GM18517 (cell line): ENCODE results near the gene SRCIN1.
"Not testable (repeated sequence)": the region's sequence is repeated elsewhere in the genome, so short reads cannot be mapped to it uniquely, and the experiment has no call there.

Source experiments
- ATAC-seq: cut with Tn5 transposase; IDR thresholded peaks from one replicate; pipeline ENCODE4 v1.9.1; 2021; ENCODE audit warnings: mild to moderate bottlenecking, moderate library complexity; ENCODE audit not compliant: unreplicated experiment

Gene SRCIN1

DNA sequence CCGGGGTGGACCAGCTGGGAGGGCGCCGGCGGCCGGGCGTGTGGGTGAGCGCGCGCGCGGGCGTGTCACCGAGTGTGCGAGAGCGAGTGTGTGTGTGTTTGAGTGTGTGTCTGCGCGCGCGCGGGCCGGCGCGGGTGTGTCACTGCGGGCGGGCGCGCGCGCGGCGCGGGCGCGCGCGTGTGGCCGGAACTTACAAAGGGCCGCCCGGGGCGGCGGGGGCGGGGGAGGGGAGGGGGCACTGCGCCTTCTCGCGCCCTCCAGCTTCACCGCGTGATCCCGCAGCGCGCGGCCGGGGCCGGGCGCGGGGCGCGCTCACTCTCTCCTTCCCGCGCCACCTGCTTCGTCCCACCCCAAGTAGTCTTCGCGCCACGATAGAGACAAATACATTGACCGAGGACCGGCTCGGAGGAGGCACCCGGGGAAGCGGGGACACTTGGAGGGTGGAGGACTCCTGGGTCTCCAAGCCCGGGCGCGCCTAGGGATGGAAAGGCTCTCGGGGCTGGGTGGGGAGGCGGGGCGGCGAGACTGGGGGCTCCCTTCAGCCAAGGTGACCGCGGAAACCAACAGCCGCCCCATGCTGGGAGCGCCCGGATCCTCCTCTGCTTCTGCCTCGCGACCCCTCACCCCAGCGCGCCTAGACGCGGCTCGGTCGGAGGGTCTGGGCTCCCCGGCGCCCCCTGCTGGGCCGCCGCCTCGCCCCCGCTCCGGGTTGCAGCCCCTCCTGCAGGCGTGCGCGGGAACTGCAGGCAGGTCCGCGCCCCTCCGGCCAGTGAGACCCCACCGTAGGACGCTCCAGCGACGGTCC, at the start of gene SRCIN1:
SRCIN1 (minus strand) TSS at position 112 of the 805 bp plus-strand sequence. CDS start 247 bp downstream, outside the sequence.
- ATAC-seq: no peak

GRCh38 chr17:38654411-38655398, 49.0 kb upstream of the SRCIN1 start:
- no peak for ATAC-seq

- ATAC-seq: no peak
Measured at GRCh38 chr17:38653679-38654078, 47.9 kb upstream of the SRCIN1 start.

GRCh38 chr17:38653230-38653629, 47.5 kb upstream of the SRCIN1 start:
- ATAC-seq: no peak

- ATAC-seq: not testable (repeated sequence)
Measured at GRCh38 chr17:38650653-38651173, 45.0 kb upstream of the SRCIN1 start.

- no peak for ATAC-seq
Measured at GRCh38 chr17:38637951-38638350, 32.2 kb upstream of the SRCIN1 start.

- no peak for ATAC-seq
Measured at GRCh38 chr17:38636054-38636453, 30.3 kb upstream of the SRCIN1 start.

DNA sequence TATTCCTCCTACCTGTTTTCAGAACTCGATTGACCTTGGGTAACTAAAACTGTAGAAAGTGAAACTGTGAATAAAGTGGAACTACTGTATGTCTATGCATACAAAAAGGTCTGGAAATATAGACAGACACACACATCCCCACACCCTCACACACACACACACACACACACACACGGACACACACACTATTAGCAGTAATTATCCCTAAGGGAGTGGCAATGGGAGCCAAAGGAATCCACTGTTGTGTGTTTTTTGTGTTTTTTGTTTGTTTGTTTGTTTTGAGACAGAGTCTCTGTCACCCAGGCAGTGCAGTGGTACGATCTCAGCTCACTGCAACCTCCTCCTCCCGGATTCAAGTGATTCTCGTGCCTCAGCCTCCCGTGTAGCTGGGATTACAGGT, 26.6 kb upstream of the SRCIN1 start:
- ATAC-seq: no peak

GRCh38 chr17:38628441-38628840, 22.7 kb upstream of the SRCIN1 start:
- ATAC-seq: no peak

DNA sequence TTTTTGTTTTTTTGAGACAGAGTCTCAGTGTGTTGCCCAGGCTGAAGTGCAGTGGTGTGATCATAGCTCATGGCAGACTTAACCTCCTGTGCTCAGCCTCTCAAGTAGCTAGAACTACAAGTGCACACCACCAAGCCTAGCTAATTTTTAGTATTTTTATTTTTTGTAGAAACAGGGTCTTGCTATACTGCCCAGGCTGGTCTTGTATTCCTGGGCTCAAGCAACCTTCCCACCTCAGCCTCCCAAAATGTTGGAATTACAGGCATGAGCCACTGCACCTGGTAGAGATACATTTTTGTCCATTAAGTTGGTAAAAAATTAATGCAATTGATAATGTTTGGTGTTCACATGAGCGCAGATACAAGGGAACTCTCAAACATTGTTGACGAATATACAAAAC, 22.2 kb upstream of the SRCIN1 start:
- no peak for ATAC-seq

- not testable (repeated sequence) for ATAC-seq
Measured at GRCh38 chr17:38626606-38627226, 21.0 kb upstream of the SRCIN1 start.

- ATAC-seq: no peak
Measured at GRCh38 chr17:38625482-38625881, 19.7 kb upstream of the SRCIN1 start.

DNA sequence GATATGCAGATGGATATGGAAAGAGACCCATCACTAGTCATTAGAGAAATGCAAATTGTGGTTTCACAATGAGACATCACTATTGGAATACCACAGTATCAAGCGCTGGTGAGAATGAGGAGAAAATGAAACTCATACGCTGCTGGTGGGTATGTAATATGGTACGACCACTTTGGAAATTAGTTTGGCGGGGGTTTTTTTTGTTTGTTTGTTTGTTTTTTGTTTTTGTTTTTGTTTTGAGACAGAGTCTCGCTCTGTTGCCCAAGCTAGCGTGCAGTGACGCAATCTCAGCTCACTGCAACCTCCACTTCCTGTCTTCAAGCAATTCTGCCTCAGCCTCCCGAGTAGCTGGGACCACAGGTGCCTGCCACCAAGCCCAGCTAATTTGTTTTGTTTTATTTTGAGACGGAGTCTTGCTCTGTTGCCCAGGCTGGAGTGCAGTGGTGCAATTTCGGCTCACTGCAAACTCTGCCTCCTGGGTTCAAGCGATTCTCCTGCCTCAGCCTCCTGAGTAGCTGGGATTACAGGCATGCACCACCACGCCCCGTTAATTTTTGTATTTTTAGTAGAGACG, 19.1 kb upstream of the SRCIN1 start:
- peak; percentile 56 for ATAC-seq

GRCh38 chr17:38621538-38621937, 15.8 kb upstream of the SRCIN1 start:
- no peak for ATAC-seq

- ATAC-seq: no peak
Measured at GRCh38 chr17:38620551-38621277, 15.0 kb upstream of the SRCIN1 start.

DNA sequence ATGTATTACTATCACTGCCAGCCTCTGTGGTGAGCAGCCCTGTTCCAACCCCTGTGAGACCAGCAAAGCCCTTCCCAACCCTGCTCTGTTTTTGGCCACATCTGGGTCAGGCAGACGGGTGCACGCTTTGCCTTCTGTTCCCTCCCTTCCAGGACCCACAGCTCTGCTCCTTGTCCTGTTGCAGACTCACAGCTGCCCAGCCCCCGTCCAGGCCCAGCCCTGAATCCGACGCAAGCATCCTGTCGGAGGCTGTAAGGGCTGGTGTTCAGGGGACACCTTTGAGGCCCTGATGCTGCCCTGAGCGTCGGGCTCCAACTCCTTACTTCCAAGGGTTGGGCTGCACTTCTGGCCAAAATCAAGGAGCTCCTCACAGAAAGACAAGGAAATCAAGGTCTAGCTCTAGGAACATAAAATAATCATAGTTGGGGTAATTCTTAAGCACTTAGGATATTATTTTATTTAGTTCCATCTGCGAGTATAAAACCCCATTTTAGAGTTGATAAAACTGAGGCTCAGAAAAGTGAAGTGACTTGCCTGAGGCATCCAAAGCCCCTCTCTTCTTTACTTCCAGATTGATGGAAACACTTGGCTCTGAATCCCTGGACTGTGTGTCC, 14.3 kb upstream of the SRCIN1 start:
- no peak for ATAC-seq

GRCh38 chr17:38619451-38619795, 13.7 kb upstream of the SRCIN1 start:
- ATAC-seq: no peak

DNA sequence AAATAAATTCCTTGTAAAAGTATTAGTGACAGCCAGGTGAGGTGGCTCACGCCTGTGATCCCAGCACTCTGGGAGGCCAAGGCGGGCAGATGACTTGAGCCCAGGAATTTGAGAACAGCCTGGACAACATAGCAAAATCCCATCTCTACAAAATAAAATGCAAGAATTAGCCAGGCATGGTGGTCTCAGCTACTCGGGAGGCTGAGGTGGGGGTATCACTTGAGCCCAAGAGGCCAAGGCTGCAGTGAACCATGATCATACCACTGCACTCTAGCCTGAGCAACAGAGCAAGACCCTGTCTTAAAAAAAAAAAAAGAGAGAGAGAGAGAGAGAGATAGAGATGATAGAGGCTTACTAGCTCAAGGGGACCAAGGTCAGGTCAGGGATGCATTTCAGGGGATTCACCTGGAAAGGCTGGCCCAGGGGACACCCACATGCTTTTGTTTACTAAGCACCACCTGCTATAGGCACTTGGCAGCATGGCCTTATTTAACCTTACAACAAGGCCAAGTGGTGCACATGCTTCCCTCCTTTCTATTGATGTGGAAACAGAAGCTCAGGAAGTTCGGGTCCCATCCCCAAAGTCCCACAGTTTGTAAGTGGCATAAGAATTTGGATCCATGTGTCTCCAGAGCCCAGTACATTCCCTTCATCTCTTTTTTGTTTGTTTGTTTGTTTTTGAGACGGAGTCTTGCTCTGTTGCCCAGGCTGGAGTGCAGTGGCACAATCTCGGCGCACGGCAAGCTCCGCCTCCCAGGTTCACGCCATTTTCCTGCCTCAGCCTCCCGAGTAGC, 12.4 kb upstream of the SRCIN1 start:
- no peak for ATAC-seq
